GM19099 (cell line): ENCODE data around the gene RPLP2.

Experiments
- POLR2A ChIP-seq: IDR thresholded peaks from 3 replicates; pipeline ENCODE4 v1.6.1; 2011; ENCODE audit warnings: low read depth; ENCODE audit not compliant: insufficient read length; ENCODE audit errors: extremely low read depth

Gene RPLP2

GRCh38 chr11:803467-803742 lies 6.4 kb upstream of the RPLP2 start:
- TF ChIP-seq POLR2A = no peak

DNA sequence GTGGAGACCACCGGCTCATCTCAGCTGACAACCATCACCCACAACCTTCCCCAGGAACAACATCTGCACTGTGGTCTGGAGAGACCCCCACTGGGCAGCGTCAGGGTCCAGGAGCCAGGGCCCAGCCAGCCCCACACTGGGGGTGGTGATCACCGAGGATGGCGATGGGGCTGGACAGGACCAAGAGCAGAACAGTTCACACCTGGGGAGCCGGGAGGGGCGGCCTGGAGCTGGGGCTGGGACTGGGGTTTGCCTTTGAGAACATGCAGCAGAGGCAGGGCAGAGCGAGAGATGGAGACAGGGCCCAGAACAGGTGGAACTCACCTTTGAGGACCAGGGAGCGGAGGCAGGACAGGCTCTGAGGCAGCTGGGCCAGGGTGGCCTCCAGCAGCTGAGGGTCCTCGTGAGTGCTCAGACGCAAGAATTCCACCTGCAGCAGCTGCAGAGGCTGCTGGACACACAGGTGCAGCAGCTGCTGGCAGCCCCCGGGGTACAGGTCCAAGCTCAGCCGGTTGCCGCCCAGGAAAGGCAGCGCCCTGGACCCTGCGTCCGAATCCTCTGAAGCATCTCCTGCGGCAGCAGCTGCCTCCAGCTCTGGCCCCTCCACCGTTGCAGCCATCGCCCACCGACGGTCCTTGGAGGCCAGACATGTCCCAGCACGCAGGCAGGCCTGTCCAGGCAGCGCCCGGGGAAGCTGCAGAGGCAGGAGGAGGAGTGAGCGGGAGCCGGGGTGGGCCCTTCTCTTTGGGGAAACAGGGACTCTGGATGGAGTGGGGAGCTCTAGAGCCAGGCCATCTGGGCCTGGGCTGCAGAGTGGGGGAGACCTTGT lies 5.8 kb upstream of the RPLP2 start:
- no peak for TF ChIP-seq POLR2A

GRCh38 chr11:804599-804964 lies 5.2 kb upstream of the RPLP2 start:
- TF ChIP-seq POLR2A = no peak

DNA sequence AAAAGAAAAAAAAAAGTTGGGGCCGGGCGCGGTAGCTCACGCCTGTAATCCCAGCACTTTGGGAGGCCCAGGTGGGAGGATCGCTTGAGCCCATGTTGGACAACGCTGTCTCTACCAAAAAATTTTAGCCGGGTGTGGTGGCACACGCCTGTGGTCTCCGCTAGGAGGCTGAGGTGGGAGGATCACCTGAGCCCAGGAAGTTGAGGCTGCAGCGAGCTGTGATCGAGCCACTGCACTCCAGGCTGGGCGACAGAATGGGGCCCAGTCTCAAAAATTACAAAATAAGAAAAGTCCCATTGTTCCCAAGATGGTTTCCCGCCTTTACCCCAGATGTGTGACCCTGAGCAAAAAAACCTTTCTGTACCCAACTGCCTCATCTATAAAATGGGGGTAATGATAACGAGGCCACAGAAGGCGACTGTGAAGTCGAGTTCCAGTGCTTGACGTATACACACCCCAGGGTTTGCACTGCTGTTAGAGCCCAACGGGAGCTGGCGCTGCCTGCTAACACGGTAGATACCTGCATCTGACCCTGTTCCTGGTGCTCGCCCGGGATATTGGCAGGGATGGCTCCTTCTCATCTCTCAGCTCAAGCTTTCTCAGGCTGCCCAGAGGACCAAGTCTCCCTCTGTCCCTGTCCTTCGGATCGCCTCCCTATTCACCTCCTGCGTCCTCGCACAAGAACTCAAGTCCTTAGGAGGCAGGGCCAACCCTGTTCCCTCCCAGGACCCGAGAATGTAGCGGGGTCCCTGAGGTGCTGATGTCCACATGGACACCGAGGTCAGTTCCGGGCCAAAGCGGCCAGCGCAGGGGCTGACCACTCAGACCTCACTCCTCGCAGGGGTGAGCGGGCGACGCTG lies 1.1 kb upstream of the RPLP2 start:
- no peak for TF ChIP-seq POLR2A

- TF ChIP-seq POLR2A = no peak
These were observed 337 bp downstream of the RPLP2 start for GRCh38 chr11:810040-810567.

GRCh38 chr11:811446-812245 lies 1.9 kb downstream of the RPLP2 start:
- peak; percentile 27 for TF ChIP-seq POLR2A

- no peak for TF ChIP-seq POLR2A
These were observed 2.6 kb downstream of the RPLP2 start for GRCh38 chr11:812390-812789.

- peak; percentile 7 for TF ChIP-seq POLR2A
These were observed 3.3 kb downstream of the RPLP2 start for GRCh38 chr11:813072-813455.

DNA sequence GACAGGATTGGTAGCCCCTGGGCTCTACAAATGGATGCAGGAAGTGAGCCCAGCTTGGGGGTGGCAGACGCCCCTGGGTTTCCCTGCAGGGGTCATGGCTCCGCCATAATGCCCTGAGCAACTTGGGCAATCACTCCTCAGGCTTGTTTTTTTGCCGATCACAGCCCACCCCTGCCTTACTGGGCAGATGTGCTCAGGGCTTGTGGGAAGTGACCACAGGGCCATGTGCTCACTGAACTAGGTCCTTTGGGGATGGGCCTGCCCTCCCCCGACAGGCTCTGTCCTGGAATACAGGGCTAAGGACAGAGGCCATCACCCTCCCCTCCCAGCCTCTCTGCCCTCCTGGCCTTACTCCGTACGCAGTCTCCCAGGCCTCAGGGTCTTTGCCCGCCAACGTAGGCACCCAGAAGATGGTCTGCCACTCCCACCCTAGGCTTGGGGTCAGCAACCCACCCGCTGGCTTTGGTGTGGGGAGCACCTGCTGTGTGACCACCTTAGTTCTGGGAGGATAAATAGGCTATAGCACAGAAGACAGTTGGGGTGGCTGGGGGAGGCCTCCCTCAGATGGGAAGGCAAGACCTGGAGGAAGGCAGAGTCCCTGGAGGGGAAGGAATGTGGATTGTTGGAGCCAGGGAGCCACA lies 3.8 kb downstream of the RPLP2 start:
- TF ChIP-seq POLR2A = no peak

DNA sequence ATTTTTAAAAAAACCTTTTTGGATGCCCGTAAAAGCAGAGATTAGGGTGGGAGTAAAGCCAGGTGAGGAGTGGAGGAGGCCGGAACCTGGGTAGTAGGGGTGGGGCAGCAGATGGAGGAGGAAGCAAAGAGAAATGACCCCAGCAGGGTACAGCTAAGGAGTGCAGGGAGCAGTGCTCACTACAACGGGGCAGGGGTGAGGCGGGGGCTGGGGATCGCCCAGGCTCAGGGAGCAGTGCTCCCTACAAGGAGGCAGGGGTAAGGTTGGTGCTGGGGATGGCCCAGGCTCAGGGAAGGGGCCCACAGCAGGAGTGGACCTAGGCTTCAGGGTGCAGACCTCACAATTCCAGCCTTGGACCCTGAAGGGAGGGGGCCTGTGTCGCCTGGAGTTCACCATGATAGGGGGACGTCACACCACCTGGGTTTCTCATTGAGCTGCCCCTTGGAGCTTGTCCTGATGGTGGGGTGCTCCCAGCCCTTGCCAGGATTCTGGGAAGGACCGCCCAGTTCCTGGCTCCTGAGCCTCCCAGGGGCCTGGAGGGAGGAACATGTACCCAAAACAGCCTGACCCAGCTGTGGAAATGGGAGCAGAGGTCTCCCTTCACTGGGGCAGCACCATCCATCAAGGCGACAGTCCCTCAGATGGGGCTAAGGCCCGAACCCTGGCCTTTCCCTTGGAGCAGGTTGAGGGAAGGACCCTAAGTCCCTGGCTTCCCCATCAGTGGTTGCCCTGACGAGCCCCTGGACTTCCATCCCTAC lies 6.1 kb downstream of the RPLP2 start:
- TF ChIP-seq POLR2A = no peak

- TF ChIP-seq POLR2A = no peak
These were observed 6.6 kb downstream of the RPLP2 start for GRCh38 chr11:816433-816779.

DNA sequence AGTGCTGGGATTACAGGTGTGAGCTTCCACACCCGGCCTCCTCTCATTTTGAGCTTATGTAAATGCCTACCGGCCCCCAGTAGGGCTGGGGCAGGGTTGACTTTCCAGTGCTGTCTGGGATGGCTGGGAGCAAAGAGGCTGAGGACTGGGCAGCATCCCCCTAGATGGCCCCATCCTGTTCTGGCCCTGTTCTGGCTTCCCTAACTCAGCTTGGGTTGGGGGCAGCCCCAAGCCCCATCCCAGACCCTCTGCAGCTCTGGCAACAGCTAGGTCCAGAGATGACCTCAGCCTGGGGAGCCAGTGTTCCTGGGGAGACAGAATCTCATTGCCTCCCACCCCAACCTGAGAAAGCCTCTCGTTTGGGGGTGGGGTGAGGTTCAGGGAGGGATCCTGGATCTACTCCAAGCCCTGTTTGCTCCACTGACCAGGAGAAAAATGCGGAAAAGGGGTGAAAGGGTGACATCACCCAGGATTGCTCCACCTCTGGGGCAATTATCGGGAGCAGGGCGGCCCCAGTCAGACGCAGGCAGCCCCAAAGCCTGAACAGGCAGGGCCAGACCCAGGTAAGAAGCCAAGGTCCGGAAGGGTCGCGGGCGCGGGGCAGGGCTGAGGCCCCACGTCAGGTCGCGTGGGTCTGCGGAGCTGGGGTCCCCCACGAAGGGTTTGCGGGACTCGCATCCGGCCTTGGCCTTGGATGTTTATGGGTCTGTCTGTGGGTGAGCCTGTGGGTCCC lies 8.8 kb downstream of the RPLP2 start, which contains the start of gene PNPLA2:
Gene PNPLA2, plus strand, starts transcription at position 519 of the 733 bp plus-strand sequence. CDS start 805 bp downstream, outside the sequence.
- TF ChIP-seq POLR2A = no peak
